Putamen (tissue), 1 donor: ENCODE measurements around the gene TMEM50A.
"Not testable (repeated sequence)": the region's sequence is repeated elsewhere in the genome, so short reads cannot be mapped to it uniquely, and the experiment has no call there.

Experiments used
- DNase-seq: peaks from one replicate; pipeline ENCODE4 v3.0.0-alpha.2; 2016; ENCODE audit warnings: low spot score

The TMEM50A gene

DNA sequence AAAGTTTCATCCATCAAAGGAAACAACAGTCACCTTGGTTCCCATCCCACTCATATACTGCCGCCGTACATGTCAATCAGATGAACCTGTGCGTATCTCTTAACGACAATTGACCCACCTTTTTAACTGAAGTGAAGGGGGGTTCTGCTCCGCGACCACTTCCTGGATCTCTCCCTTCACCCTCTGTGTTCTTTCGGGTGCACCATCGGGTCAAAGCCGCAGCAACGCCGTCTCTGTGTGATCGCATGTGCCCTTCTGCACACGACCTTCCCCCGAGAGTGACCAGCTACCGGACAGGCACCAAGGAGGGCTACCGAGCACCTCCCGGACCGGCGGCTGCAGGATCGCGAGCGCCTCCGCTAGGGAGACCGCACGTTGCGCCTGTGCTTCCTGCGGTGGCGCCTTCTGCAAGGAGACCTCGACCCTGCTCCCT is 1.2 kb upstream of the TMEM50A start:
- DNase-seq, result not testable (repeated sequence)

DNA sequence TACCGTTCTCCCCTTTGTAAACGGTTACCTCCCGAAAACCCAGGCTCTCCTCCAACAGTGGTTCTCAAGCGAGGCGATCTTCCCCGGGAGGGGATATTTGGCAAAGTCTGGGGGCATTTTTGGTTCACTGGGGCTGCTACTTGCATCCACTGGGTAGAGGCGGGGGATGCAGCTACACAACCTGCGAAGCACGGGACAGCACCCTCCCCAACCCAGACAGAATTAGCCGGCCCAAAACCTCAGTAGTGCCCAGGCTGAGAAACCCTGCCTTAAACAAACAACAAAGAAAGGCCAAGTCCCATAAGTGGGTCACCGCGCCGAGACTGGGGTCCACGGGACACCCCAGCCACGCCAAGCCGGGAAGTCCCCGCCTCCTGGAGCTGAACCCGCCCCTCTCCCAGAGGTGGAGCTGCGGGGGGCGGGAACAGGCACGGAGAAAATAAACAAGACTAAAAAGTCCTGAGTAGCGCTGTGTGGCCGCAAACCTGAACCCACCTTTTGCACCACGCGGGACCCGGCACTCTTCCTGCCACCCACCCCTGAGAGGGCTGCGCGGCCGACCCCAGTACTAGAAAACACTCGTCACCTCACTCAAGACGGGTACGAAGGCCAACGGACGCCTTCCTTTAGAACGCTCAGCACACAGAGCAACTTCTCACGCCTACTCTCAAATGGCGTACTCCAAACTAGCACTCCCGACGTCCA is 499 bp upstream of the TMEM50A start:
- DNase-seq, result not testable (repeated sequence)

GRCh38 chr1:25338986-25339385 is 852 bp downstream of the TMEM50A start:
- DNase-seq, result no peak

GRCh38 chr1:25341746-25342145 is 3.6 kb downstream of the TMEM50A start:
- no peak for DNase-seq

DNA sequence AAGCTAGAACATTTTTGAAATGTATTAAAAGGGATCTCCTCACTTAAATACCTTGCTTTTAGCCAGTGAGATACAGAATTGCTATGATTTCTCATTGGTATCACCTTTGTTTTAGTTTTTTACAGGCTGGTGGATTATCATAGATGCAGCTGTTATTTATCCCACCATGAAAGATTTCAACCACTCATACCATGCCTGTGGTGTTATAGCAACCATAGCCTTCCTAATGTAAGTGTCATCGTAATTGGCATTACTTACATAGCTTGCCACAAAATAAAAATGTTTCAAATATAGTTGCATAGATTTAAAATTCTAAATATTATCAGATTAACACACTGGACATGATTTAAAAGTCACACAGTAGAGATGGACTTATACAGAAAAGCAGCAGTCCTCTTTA is 4.7 kb downstream of the TMEM50A start:
- no peak for DNase-seq

GRCh38 chr1:25343872-25344271 is 5.7 kb downstream of the TMEM50A start:
- DNase-seq, result no peak

DNA sequence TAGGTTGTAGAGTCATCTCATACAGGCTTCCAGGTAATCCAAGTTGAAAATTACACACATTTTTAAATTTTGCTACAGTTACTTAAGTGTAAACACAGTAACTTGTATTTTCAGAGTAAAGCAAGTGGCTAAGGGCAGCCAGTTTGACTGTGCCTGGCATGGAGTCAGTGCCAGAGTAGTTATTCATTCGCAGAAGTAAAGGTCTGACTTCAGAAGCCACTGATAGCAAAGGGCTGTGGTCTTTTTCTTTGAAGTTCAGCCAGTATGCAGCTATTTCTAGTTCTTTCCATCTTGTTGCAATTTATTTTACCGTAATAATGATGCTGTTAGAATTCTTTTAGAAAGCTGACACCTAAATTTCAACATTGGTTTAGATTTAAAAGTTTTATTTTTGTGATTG is 9.4 kb downstream of the TMEM50A start:
- DNase-seq, result no peak

- no peak for DNase-seq
These were observed 11.5 kb downstream of the TMEM50A start for GRCh38 chr1:25349606-25350005.

DNA sequence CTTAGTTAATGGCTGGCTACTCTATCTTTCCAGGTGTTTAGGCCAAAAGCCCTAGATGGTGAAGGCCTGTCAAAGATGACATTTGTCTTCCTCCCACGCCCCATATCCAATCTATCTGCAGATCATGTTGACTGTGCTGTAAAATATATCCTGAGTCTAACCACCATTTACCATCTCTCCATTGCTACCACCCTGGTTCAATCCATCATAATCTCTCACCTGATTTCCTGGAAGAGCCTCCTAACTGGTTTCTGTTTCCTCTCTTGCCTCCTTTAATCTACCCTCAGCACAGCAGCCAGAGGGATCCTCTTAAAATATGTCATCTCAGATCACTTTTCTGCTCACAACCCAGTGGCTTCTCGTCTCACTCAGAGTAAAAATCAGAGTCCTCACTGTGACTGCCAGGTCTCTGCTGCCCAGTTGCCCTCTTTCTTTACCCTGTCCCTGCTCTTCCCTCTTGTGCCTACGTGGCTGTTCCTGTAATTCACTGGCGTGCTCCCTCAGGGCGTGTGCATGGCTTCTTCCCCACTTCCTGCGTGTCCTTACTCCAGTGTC is 17.8 kb downstream of the TMEM50A start:
- no peak for DNase-seq

GRCh38 chr1:25356441-25356840 is 18.3 kb downstream of the TMEM50A start:
- no peak for DNase-seq

DNA sequence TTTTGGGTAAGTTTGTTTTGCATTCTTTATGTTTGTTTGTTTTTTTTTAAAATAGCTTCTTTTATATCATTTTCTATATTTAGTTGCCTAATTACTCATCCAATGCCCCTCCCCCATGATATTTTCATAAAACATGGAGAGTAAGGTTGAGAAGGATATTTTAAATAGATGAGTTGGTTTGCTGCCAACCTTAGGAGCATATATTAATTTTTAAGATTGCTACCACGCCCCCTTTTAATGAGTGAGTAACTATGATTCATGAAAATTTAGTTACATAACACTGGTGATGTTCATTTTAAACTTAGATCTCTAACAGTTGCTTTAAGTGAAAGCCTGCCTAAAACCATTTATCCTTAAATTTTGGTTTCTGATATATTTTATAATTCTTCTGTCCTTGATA is 18.7 kb downstream of the TMEM50A start:
- DNase-seq, result no peak

- DNase-seq, result no peak
These were observed 22.8 kb downstream of the TMEM50A start for GRCh38 chr1:25360596-25361581.

DNA sequence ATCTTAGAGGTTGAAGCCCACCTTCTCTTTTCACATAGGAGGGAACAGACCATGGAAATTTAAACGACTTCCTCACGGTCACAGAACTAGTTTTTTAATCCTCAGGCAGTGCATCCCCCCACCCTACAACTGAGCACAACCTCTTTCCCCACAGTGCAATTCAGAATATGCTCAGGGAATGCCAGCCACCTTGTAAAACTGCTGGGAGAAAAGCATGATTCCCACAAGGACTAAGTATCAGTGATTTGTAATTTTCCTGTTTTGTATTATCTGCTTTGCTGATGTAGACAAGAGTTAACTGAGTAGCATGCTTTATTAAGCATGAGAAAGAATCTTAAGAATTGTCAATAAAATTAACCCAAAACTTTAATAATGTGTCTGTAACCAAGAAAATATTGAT is 23.8 kb downstream of the TMEM50A start:
- no peak for DNase-seq

DNA sequence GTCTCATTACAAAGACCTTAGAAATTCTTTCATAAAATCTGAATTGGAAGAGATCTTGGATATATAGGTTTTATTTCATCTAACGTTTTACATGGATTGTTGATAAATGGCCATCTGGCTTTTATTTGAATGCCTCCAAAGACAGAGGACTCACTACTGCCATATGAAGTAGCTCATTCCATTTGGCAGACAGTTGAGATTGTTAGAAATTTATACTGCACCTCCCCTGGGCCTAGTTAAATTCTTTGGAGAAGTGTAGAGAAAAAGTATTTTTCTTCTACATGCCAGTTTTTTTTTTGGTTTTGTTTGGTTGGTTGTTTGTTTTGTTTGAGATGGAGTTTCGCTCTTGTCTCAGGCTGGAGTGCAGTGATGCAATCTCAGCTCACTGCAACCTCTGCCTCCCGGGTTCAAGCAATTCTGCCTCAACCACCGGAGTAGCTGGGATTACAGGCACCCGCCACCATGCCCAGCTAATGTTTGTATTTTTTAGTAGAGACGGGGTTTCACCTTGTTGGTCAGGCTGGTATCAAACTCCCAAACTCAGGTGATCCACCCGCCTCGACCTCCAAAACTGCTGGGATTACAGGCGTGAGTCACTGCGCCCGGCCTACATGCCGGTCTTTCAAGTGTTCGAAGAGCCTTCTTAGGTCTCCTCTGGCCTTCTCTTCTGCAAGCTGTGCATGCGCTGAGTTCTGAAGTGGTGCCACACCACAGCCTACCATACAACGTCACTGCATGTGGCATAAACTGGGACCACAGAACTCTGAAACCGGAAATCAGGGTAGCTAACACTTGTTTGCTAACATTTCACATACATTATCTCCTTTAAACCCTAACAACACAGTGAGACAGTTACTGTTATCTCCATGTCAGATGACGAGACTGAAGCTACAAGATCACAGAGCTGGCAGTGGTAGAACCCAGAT is 24.8 kb downstream of the TMEM50A start:
- DNase-seq, result not testable (repeated sequence)

DNA sequence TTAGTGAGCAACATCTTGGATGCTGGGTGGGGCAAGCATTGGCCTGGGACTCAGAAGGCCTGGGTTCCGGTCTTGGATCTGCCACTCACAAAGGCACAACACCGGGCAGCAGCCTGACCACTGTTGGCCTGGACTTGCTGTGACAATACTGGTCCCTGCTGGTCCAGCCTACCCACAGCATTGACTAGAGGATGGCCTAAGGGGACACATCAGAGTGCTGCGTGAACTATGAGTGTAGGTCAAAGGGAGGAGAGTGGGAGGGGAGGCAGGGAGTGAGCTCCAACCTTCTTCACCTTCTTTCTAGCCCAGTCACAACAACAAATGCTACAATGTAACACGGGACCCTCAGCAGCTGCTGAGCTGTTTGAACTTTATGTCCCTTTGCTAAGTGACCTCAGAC is 31.1 kb downstream of the TMEM50A start:
- no peak for DNase-seq

DNA sequence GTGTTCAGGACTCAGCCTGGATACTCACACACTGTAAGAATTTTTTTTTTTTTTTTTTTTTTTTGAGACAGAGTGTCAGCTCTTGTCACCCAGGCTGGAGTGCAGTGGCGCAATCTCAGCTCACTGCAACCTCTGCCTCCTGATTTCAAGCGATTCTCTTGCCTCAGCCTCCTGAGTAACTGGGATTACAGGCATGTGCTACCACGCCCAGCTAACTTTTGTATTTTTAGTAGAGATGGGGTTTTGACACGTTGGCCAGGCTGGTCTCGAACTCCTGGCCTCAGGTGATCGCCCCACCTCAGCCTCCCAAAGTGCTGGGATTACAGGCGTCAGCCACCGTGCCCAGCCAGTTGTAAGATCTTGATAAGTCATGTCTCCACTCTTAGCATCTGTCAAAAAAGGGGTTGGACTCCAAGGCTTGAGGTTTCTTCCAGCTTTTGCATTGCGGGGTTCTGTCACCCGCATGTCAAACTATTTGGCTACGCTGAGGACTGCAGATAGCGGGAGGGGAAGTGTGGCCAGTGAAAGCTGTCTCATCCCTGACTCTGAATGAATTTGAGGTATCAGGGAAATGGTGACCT is 31.6 kb downstream of the TMEM50A start:
- DNase-seq, result not testable (repeated sequence)

DNA sequence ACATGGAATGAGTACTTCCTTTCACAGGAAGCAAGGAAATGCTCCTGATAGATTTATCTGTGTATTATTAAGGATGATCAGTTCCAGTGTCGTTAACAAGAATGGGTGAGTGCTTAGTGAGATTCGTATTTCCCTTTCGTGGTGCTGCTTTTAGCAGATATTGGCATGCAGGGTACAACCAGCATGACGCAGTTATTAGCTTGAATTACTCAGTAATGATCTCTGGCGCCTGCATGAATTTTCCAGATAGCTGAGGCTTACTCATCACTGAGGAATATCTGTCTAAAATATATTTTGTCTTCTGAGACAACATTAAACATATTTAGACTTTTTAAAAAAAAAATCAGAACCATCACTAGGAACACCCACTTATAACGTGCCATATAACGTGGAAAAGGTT is 33.6 kb downstream of the TMEM50A start:
- DNase-seq, result not testable (repeated sequence)

DNA sequence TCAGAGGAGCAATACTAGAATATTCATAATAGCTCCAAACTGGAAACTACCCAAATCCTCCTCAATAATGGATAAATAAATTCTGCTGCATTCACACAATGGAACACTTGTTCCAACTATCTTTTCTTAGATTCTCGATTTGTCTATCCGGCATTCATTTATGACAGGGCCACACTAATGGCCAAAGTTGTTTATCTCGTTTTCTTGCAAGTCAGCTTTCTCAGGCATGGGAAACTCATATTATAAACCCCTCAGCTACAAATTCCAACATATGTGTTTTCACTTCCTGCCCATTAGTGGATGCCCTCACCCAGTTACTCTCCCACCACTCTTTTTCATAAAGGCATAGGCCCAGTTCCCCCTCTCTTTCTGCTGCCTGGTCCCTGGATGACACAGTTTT is 40.2 kb downstream of the TMEM50A start:
- not testable (repeated sequence) for DNase-seq

DNA sequence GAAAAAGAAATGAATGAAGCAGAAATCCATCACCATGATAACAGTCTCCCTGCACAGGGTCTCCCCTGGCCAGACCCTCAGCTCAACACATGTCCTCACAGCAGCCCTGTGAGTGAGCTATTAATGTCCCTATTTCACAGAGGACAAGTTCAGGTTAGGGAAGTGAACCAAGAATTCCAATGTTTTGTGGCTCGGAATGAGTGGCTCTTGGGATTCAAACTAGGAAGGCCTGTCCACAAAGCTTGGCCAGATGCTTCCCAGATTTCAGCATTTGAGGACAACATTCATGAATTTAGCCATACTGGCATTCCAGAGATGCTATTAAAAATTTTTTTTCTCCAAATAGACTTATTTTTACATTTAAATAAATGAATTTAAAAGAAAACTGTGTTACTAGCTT is 44.4 kb downstream of the TMEM50A start:
- not testable (repeated sequence) for DNase-seq

- not testable (repeated sequence) for DNase-seq
These were observed 45.0 kb downstream of the TMEM50A start for GRCh38 chr1:25383090-25383489.

DNA sequence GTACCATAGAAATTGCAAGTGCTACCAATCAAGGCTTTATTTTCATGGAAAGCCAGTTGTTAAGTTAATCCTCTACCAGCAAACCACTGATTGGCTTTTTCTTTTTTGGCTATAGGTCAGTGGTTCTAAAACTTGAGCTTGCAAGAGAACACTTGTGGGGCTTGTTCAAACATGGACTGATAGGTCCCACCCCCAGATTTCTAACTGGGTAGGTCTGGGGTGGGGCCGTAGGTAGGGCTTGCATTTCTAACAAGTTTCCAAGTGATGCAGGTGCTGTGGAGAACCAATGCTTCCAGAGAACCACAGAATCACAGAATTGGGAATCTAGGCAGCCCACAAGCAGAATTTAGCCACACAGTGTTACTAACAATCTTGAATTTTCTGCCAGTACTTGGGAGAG is 45.7 kb downstream of the TMEM50A start:
- not testable (repeated sequence) for DNase-seq
